Measurements from ENCODE around the gene CEMIP. TPM values are rescaled to one million over a fixed set of nuclear protein-coding genes. Genes with fewer than 3 reads are reported as not detected.

CEMIP gene
- total RNA-seq, 2 donors from 2014 or later: 1.1 to 1.2 TPM

GRCh38 chr15:80942266-80942665 is 163.1 kb downstream of the CEMIP start:
- TF ChIP-seq CTCF (IDR thresholded peaks at IDR 0.05): no peak
- H3K27ac ChIP-seq: no peak overlapping the region
- H3K27me3 ChIP-seq (replicated peaks; ENCODE audit: insufficient read depth): no peaks in the 10 kb centered on the region
- no peaks in the 10 kb centered on the region for H3K36me3 ChIP-seq
- DNase-seq (ENCODE audit: low spot score) (no peak), ATAC-seq (ENCODE audit: insufficient number of reproducible peaks, low FRiP score, low read depth) (no peak)
- no peak overlapping the region for H3K4me3 ChIP-seq
- H3K4me1 ChIP-seq (ENCODE audit: control insufficient read depth in 1 of 2, low read depth in 2 of 2): no peaks in the 10 kb centered on the region
- H3K9me3 ChIP-seq: no peaks in the 10 kb centered on the region

GRCh38 chr15:80942746-80943565 is 163.8 kb downstream of the CEMIP start:
- Histone ChIP-seq H3K4me3 (no peak overlapping the region), H3K4me1 (ENCODE audit: control insufficient read depth in 1 of 2, low read depth in 2 of 2) (no peaks in the 10 kb centered on the region), H3K9me3 (no peaks in the 10 kb centered on the region), H3K27ac (no peak overlapping the region), H3K27me3 (replicated peaks; ENCODE audit: insufficient read depth) (no peaks in the 10 kb centered on the region), H3K36me3 (peaks cover 3% of the 10 kb centered on the region)
- DNase-seq (ENCODE audit: low spot score) (no peak), ATAC-seq (ENCODE audit: insufficient number of reproducible peaks, low FRiP score, low read depth) (no peak)
- no peak for TF ChIP-seq CTCF (IDR thresholded peaks at IDR 0.05)

- no peaks in the 10 kb centered on the region for H3K4me1 ChIP-seq (ENCODE audit: control insufficient read depth in 1 of 2, low read depth in 2 of 2)
- no peaks in the 10 kb centered on the region for H3K27me3 ChIP-seq (replicated peaks; ENCODE audit: insufficient read depth)
- DNase-seq (ENCODE audit: low spot score): no peak
- H3K9me3 ChIP-seq: no peaks in the 10 kb centered on the region
- no peak overlapping the region for H3K27ac ChIP-seq
- peaks cover 17% of the 10 kb centered on the region for H3K36me3 ChIP-seq
- TF ChIP-seq CTCF (IDR thresholded peaks at IDR 0.05): no peak
- ATAC-seq (ENCODE audit: insufficient number of reproducible peaks, low FRiP score, low read depth): no peak
- H3K4me3 ChIP-seq: no peak overlapping the region
Observed at GRCh38 chr15:80944818-80945217, 165.6 kb downstream of the CEMIP start.

- no peaks in the 10 kb centered on the region for H3K9me3 ChIP-seq
- TF ChIP-seq CTCF (IDR thresholded peaks at IDR 0.05): no peak
- H3K27ac ChIP-seq: no peak overlapping the region
- no peaks in the 10 kb centered on the region for H3K4me1 ChIP-seq (ENCODE audit: control insufficient read depth in 1 of 2, low read depth in 2 of 2)
- no peak overlapping the region for H3K4me3 ChIP-seq
- ATAC-seq (ENCODE audit: insufficient number of reproducible peaks, low FRiP score, low read depth) (no peak), DNase-seq (ENCODE audit: low spot score) (no peak)
- peaks cover 24% of the 10 kb centered on the region for H3K36me3 ChIP-seq
- no peaks in the 10 kb centered on the region for H3K27me3 ChIP-seq (replicated peaks; ENCODE audit: insufficient read depth)
Observed at GRCh38 chr15:80945605-80946004, 166.4 kb downstream of the CEMIP start.

- no peak for ATAC-seq (ENCODE audit: insufficient number of reproducible peaks, low FRiP score, low read depth)
- Histone ChIP-seq H3K4me1 (ENCODE audit: control insufficient read depth in 1 of 2, low read depth in 2 of 2) (no peaks in the 10 kb centered on the region), H3K27ac (no peak overlapping the region), H3K4me3 (no peak overlapping the region), H3K27me3 (replicated peaks; ENCODE audit: insufficient read depth) (no peaks in the 10 kb centered on the region), H3K9me3 (no peaks in the 10 kb centered on the region), H3K36me3 (peaks cover 24% of the 10 kb centered on the region)
- no peak for DNase-seq (ENCODE audit: low spot score)
- no peak for TF ChIP-seq CTCF (IDR thresholded peaks at IDR 0.05)
Observed at GRCh38 chr15:80946576-80946975, 167.4 kb downstream of the CEMIP start.

Data from thoracic aorta (tissue), 2 donors.